ENCODE data around the gene MAML2. TPM values are rescaled to one million over a fixed set of nuclear protein-coding genes. Genes with fewer than 3 reads are reported as not detected.

The MAML2 gene
- total and polyA plus RNA-seq, 2 of the 13 experiments (the other 11 are each of a cell fraction or from before 2014, with no cell fraction given), result 2.3 to 25.9 TPM

DNA sequence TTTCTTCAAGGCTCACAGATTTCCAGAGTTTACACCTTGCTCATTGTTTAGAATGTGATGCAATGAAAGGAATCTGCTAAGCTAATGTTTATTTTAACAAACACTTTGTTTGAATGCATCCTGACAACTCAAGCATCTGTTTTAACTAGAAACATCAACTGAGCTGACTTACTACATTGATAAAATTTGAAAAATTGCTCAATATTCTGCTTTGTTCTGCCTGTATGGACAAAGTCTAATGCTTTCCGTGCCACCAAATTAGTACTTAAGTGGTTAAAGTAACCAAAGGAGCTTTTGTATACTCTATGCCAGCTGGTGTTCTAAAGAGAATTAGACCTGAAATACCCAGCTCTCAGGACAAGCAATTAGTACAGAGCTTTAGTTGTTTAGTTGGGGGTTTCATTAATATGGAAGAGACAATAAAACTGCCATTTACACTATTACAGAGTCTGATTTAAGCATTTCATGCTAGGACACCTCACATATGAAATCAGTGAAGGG is 105.2 kb downstream of the MAML2 start (continued):
- TF ChIP-seq SAP130 (CRISPR knock-in tag; IDR thresholded peaks at IDR 0.05; ENCODE audit: low read depth) (peak; percentile 44; the same call in 1 of the 2 replicates), NFIC (IDR thresholded peaks at IDR 0.05; ENCODE audit: low read length) (peak; percentile 70; the same call in 1 of the 2 replicates), NCOA2 (CRISPR knock-in tag; IDR thresholded peaks at IDR 0.05) (peak; percentile 87), ZNF790 (CRISPR knock-in tag; IDR thresholded peaks at IDR 0.05; ENCODE audit: borderline replicate concordance) (no peak), ONECUT2 (CRISPR knock-in tag; IDR thresholded peaks at IDR 0.05) (no peak), ZFP37 (CRISPR knock-in tag; IDR thresholded peaks at IDR 0.05; ENCODE audit: borderline replicate concordance) (no peak), TRIM24 (CRISPR knock-in tag; IDR thresholded peaks at IDR 0.05) (no peak), DNMT1 (CRISPR knock-in tag; IDR thresholded peaks at IDR 0.05) (no peak), SOX5 (CRISPR knock-in tag; IDR thresholded peaks at IDR 0.05; ENCODE audit: borderline replicate concordance) (peak; percentile 97), HOXA5 (CRISPR knock-in tag; IDR thresholded peaks at IDR 0.05) (0 out of 2 replicates have a peak, but pooled peaks have one; percentile 32), ZNF12 (CRISPR knock-in tag; IDR thresholded peaks at IDR 0.05) (no peak; the same call in 1 of the 2 replicates), ZFP90 (CRISPR knock-in tag; IDR thresholded peaks at IDR 0.05; ENCODE audit: borderline replicate concordance) (no peak), HMG20A (CRISPR knock-in tag; IDR thresholded peaks at IDR 0.05; ENCODE audit: borderline replicate concordance) (peak; percentile 68; the same call in 1 of the 2 replicates), ZNF766 (CRISPR knock-in tag; IDR thresholded peaks at IDR 0.05; ENCODE audit: borderline replicate concordance) (no peak), MED1 (CRISPR knock-in tag; IDR thresholded peaks at IDR 0.05) (peak; percentile 86), TBX2 (CRISPR knock-in tag; IDR thresholded peaks at IDR 0.05; ENCODE audit: borderline replicate concordance) (peak; percentile 20; the same call in 1 of the 2 replicates), ERF (CRISPR knock-in tag; IDR thresholded peaks at IDR 0.05) (no peak), RXRB (CRISPR knock-in tag; IDR thresholded peaks at IDR 0.05; ENCODE audit: borderline replicate concordance) (peak; percentile 19; the same call in 1 of the 2 replicates), FOXA3 (CRISPR knock-in tag; IDR thresholded peaks at IDR 0.05) (peak; percentile 82), IRF2 (CRISPR knock-in tag; IDR thresholded peaks at IDR 0.05) (0 out of 2 replicates have a peak, but pooled peaks have one; percentile 21), THAP11 (CRISPR knock-in tag; IDR thresholded peaks at IDR 0.05) (peak; percentile 57), ZBTB21 (CRISPR knock-in tag; IDR thresholded peaks at IDR 0.05) (no peak), DPF2 (CRISPR knock-in tag; IDR thresholded peaks at IDR 0.05; ENCODE audit: borderline replicate concordance, low read depth) (0 out of 2 replicates have a peak, but pooled peaks have one; percentile 15), FOXP1 (IDR thresholded peaks at IDR 0.05) (peak; percentile 44; the same call in 1 of the 2 replicates), FOXP1 (CRISPR knock-in tag; IDR thresholded peaks at IDR 0.05) (peak; percentile 92)
- TF ChIP-seq, protein P1, sequence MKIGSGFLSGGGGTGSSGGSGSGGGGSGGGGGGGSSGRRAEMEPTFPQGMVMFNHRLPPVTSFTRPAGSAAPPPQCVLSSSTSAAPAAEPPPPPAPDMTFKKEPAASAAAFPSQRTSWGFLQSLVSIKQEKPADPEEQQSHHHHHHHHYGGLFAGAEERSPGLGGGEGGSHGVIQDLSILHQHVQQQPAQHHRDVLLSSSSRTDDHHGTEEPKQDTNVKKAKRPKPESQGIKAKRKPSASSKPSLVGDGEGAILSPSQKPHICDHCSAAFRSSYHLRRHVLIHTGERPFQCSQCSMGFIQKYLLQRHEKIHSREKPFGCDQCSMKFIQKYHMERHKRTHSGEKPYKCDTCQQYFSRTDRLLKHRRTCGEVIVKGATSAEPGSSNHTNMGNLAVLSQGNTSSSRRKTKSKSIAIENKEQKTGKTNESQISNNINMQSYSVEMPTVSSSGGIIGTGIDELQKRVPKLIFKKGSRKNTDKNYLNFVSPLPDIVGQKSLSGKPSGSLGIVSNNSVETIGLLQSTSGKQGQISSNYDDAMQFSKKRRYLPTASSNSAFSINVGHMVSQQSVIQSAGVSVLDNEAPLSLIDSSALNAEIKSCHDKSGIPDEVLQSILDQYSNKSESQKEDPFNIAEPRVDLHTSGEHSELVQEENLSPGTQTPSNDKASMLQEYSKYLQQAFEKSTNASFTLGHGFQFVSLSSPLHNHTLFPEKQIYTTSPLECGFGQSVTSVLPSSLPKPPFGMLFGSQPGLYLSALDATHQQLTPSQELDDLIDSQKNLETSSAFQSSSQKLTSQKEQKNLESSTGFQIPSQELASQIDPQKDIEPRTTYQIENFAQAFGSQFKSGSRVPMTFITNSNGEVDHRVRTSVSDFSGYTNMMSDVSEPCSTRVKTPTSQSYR (CRISPR knock-in tag; IDR thresholded peaks at IDR 0.05; ENCODE audit: borderline replicate concordance), result peak; percentile 25; the same call in 1 of the 2 replicates
- TF ChIP-seq, protein P2, sequence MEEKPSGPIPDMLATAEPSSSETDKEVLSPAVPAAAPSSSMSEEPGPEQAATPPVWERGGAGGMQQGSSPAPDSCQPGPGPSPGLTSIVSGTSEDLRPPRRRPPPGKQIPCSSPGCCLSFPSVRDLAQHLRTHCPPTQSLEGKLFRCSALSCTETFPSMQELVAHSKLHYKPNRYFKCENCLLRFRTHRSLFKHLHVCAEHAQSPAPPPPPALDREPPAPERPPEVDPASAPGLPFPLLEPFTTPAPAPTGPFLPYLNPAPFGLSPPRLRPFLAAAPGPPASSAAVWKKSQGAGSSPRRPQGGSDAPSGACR (CRISPR knock-in tag; IDR thresholded peaks at IDR 0.05), result no peak
- TF ChIP-seq, protein P3, sequence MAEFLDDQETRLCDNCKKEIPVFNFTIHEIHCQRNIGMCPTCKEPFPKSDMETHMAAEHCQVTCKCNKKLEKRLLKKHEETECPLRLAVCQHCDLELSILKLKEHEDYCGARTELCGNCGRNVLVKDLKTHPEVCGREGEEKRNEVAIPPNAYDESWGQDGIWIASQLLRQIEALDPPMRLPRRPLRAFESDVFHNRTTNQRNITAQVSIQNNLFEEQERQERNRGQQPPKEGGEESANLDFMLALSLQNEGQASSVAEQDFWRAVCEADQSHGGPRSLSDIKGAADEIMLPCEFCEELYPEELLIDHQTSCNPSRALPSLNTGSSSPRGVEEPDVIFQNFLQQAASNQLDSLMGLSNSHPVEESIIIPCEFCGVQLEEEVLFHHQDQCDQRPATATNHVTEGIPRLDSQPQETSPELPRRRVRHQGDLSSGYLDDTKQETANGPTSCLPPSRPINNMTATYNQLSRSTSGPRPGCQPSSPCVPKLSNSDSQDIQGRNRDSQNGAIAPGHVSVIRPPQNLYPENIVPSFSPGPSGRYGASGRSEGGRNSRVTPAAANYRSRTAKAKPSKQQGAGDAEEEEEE (CRISPR knock-in tag; IDR thresholded peaks at IDR 0.05; ENCODE audit: borderline replicate concordance), result no peak
